ENCODE measurements around the gene ATP11C. TPM values are rescaled to one million over a fixed set of nuclear protein-coding genes. Genes with fewer than 3 reads are reported as not detected.
A peak's percentile ranks its signal among the peaks of the same experiment; 100 is the strongest.

Gene ATP11C
- total RNA-seq, 1 experiment from 2014 or later, result 19.4 TPM

DNA sequence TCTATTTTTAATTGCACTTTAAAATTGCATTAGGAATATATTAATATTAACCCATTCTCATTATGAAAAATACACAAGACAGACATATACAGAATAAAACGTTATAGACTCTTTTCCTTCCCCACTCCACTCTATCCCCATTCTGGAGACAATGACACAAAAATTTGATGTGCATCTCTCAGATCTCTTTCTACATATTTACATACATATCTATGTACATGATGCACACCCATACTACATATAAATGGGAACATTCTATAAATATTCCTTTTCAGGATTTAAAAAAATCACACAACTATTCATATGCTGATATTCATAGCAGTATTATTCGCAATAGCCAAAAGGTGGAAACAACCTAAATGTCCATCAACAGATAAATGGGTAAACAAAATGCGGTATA lies 34.9 kb upstream of the ATP11C start:
- ChIA-PET POLR2A (no interaction called here), RAD21 (ENCODE audit: low non-redundant PET in 1 of 2, low total read pairs in 2 of 2, uncharacterized antibody in 2 of 2, unreplicated experiment in 2 of 2) (no interaction called here), CTCF (interaction anchor here (1.9 kb wide), 1 partner anchor 18 kb away, joined by 6 read pairs; no protein-coding TSS in a partner anchor)
- DNase-seq (ENCODE audit: low read depth, low spot score), result no peak
- intact Hi-C loops (cut with micrococcal nuclease), result loop anchor here (5.0 to 10.0 kb wide), 2 partner anchors 783 to 1190 kb away; no protein-coding TSS in a partner anchor
- Histone ChIP-seq H3K27ac (ENCODE audit: low read depth, low read length) (no peak overlapping the region), H3K36me3 (ENCODE audit: control insufficient read depth in 1 of 2, insufficient read depth in 2 of 2, low read length in 2 of 2) (no peaks in the 10 kb centered on the region), H3K4me3 (replicated peaks in 1 of 2; ENCODE audit: low read depth in 1 of 2, low read length in 2 of 2) (no peak overlapping the region), H3K4me1 (ENCODE audit: control insufficient read depth in 1 of 2, insufficient read depth in 2 of 2, low read length in 2 of 2) (peaks cover 0 to 4% of the 10 kb centered on the region in 2 experiments; a peak in 1 of 4 replicates), H4K20me1 (ENCODE audit: insufficient read depth) (no peaks in the 10 kb centered on the region), H3K79me2 (ENCODE audit: insufficient read depth, low read length) (no peaks in the 10 kb centered on the region), H3K9me3 (ENCODE audit: control insufficient read depth in 1 of 2, insufficient read depth in 1 of 2, low read depth in 1 of 2, low read length in 2 of 2) (no peaks in the 10 kb centered on the region), H3K9ac (ENCODE audit: low read length) (no peak overlapping the region), H3K4me2 (ENCODE audit: low read length) (no peak overlapping the region), H3K9me2 (ENCODE audit: insufficient read depth) (no peaks in the 10 kb centered on the region), H3K27me3 (ENCODE audit: insufficient read depth, low read length) (no peaks in the 10 kb centered on the region), H2AFZ (ENCODE audit: low read depth, low read length, poor library complexity, severe bottlenecking) (no peak overlapping the region)
- no peak for TF ChIP-seq CEBPB (IDR thresholded peaks at IDR 0.05; ENCODE audit: low read depth)
- no peak for TF ChIP-seq RAD21 (IDR thresholded peaks at IDR 0.05; ENCODE audit: low read depth)
- no peak for TF ChIP-seq POLR2AphosphoS5 (IDR thresholded peaks at IDR 0.05; ENCODE audit: low read depth, low read length)
- no peak for TF ChIP-seq TCF7L2 (IDR thresholded peaks at IDR 0.05; ENCODE audit: borderline replicate concordance, extremely low read depth, insufficient read depth, insufficient read length)
- TF ChIP-seq CBX3 (IDR thresholded peaks at IDR 0.05; ENCODE audit: low read depth), result no peak
- TF ChIP-seq SRF (IDR thresholded peaks at IDR 0.05; ENCODE audit: low read depth), result no peak
- no peak for TF ChIP-seq SP1 (IDR thresholded peaks at IDR 0.05; ENCODE audit: low read depth)
- TF ChIP-seq, protein P1, sequence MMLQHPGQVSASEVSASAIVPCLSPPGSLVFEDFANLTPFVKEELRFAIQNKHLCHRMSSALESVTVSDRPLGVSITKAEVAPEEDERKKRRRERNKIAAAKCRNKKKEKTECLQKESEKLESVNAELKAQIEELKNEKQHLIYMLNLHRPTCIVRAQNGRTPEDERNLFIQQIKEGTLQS (IDR thresholded peaks at IDR 0.05), result no peak
- ATAC-seq, result no peak
- no TSS peak for BruUV-seq (replicated peaks)

DNA sequence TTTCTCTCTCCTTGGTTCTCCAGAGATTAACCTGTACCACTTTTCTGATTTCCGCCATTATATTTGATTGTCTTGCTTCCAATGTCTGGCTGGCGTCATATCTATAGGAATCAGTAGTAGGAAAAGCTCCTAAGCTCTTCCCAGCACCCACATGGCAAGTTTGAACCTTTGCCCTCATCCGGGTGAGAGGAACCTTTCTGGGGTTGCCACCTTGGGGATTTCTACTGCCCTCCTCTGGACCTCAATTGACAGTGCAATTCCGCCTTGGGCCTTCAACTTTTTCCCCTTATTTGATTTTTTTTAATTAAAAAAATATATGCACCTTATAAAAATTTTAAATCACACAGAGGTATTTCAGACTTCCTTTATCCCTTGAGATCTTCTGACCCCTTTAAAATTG lies 34.4 kb upstream of the ATP11C start:
- H3K79me2 ChIP-seq (ENCODE audit: insufficient read depth, low read length), result no peaks in the 10 kb centered on the region
- no peaks in the 10 kb centered on the region for H4K20me1 ChIP-seq (ENCODE audit: insufficient read depth)
- intact Hi-C loops (cut with micrococcal nuclease), result loop anchor here (5.0 to 10.0 kb wide), 2 partner anchors 782 to 1190 kb away; no protein-coding TSS in a partner anchor
- TF ChIP-seq SP1 (IDR thresholded peaks at IDR 0.05; ENCODE audit: low read depth) (no peak), SRF (IDR thresholded peaks at IDR 0.05; ENCODE audit: low read depth) (no peak), ZFX (IDR thresholded peaks at IDR 0.05) (no peak)
- TF ChIP-seq, protein P2, sequence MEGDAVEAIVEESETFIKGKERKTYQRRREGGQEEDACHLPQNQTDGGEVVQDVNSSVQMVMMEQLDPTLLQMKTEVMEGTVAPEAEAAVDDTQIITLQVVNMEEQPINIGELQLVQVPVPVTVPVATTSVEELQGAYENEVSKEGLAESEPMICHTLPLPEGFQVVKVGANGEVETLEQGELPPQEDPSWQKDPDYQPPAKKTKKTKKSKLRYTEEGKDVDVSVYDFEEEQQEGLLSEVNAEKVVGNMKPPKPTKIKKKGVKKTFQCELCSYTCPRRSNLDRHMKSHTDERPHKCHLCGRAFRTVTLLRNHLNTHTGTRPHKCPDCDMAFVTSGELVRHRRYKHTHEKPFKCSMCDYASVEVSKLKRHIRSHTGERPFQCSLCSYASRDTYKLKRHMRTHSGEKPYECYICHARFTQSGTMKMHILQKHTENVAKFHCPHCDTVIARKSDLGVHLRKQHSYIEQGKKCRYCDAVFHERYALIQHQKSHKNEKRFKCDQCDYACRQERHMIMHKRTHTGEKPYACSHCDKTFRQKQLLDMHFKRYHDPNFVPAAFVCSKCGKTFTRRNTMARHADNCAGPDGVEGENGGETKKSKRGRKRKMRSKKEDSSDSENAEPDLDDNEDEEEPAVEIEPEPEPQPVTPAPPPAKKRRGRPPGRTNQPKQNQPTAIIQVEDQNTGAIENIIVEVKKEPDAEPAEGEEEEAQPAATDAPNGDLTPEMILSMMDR (IDR thresholded peaks at IDR 0.05 in 2 of 3, conservative IDR thresholded peaks at IDR 0.05 in 1 of 3; ENCODE audit: borderline replicate concordance in 1 of 3, insufficient read depth in 1 of 3, low read depth in 2 of 3, low read length in 2 of 3), result peak in 2 of 3 experiments; percentile 33 to 40; a peak in 3 of 6 replicates
- ATAC-seq (no peak), DNase-seq (ENCODE audit: low read depth, low spot score) (no peak)
- no peak overlapping the region for H3K4me3 ChIP-seq (replicated peaks in 1 of 2; ENCODE audit: low read depth in 1 of 2, low read length in 2 of 2)
- no peak overlapping the region for H3K9ac ChIP-seq (ENCODE audit: low read length)
- H3K9me3 ChIP-seq (ENCODE audit: control insufficient read depth in 1 of 2, insufficient read depth in 1 of 2, low read depth in 1 of 2, low read length in 2 of 2), result no peaks in the 10 kb centered on the region
- no peaks in the 10 kb centered on the region for H3K9me2 ChIP-seq (ENCODE audit: insufficient read depth)
- ChIA-PET CTCF (interaction anchor here (1.6 to 1.9 kb wide), 2 partner anchors 17 to 31 kb away, joined by 5 to 6 read pairs; no protein-coding TSS in a partner anchor), POLR2A (no interaction called here), RAD21 (ENCODE audit: low non-redundant PET in 1 of 2, low total read pairs in 2 of 2, uncharacterized antibody in 2 of 2, unreplicated experiment in 2 of 2) (no interaction called here)
- H3K27me3 ChIP-seq (ENCODE audit: insufficient read depth, low read length), result no peaks in the 10 kb centered on the region
- peak overlapping the region; percentile 35 for H2AFZ ChIP-seq (ENCODE audit: low read depth, low read length, poor library complexity, severe bottlenecking)
- H3K4me2 ChIP-seq (ENCODE audit: low read length), result no peak overlapping the region
- peaks cover 0 to 4% of the 10 kb centered on the region in 2 experiments; a peak in 1 of 4 replicates for H3K4me1 ChIP-seq (ENCODE audit: control insufficient read depth in 1 of 2, insufficient read depth in 2 of 2, low read length in 2 of 2)
- no TSS peak for BruUV-seq (replicated peaks)
- H3K36me3 ChIP-seq (ENCODE audit: control insufficient read depth in 1 of 2, insufficient read depth in 2 of 2, low read length in 2 of 2), result no peaks in the 10 kb centered on the region
- no peak overlapping the region for H3K27ac ChIP-seq (ENCODE audit: low read depth, low read length)

Data from HCT116 (cell line).